GM12878 (cell line): ENCODE measurements around the gene AQP5.

Experiments used
- CBX5 ChIP-seq: sonication (generic); IDR thresholded peaks from 2 replicates; pipeline ENCODE4 v1.6.1; 2016; ENCODE audit warnings: low read depth, moderate library complexity, mild to moderate bottlenecking, inconsistent platforms
- EP300 ChIP-seq, 2 experiments: fragments of 150-350 bp in 1 of 2; IDR thresholded peaks; 2 replicates each; pipeline ENCODE4 v1.6.1; 2011 to 2012; ENCODE audit warnings: low read depth in 2 of 2, low read length in 2 of 2, borderline replicate concordance in 1 of 2, improper control_type of control experiment in 1 of 2, inconsistent platforms in 1 of 2; ENCODE audit not compliant: control insufficient read depth in 1 of 2
- HCFC1 ChIP-seq: fragments of 150-350 bp; IDR thresholded peaks from 2 replicates; pipeline ENCODE4 v1.6.1; 2014; ENCODE audit warnings: low read length
- HDAC2 ChIP-seq: fragments of 200-600 bp; sonication (generic); IDR thresholded peaks from 2 replicates; pipeline ENCODE4 v1.6.1; 2017
- RAD21 ChIP-seq: IDR thresholded peaks from 2 replicates; pipeline ENCODE4 v1.6.1; 2011; ENCODE audit warnings: mild to moderate bottlenecking, low read depth, low read length, moderate library complexity; ENCODE audit not compliant: insufficient read depth
- TARDBP ChIP-seq: IDR thresholded peaks from 2 replicates; pipeline ENCODE4 v1.6.1; 2016; ENCODE audit warnings: borderline replicate concordance
- TF ChIP-seq, protein P1 (sequence below): fragments of 450-650 bp; IDR thresholded peaks from 2 replicates; pipeline ENCODE4 v1.6.1; 2017; ENCODE audit warnings: borderline replicate concordance
- TF ChIP-seq, protein P2 (sequence below), 3 experiments: IDR thresholded peaks in 2 of 3; conservative IDR thresholded peaks in 1 of 3; 2 replicates each; pipeline ENCODE4 v1.5.1; 2011; ENCODE audit warnings: low read depth in 3 of 3, low read length in 3 of 3, mild to moderate bottlenecking in 3 of 3, control low read depth in 2 of 3, moderate library complexity in 2 of 3, inconsistent platforms in 1 of 3, mixed read lengths in 1 of 3; ENCODE audit not compliant: control insufficient read depth in 2 of 3, insufficient read depth in 1 of 3; ENCODE audit errors: extremely low read depth in 1 of 3
- TF ChIP-seq, protein P3 (sequence below): IDR thresholded peaks from 2 replicates; pipeline ENCODE4 v1.6.1; 2012; ENCODE audit warnings: low read depth, low read length, improper control_type of control experiment
- TF ChIP-seq, protein P4 (sequence below): fragments of 450-650 bp; IDR thresholded peaks from 2 replicates; pipeline ENCODE4 v1.6.1; 2016; ENCODE audit warnings: mild to moderate bottlenecking

DNA sequence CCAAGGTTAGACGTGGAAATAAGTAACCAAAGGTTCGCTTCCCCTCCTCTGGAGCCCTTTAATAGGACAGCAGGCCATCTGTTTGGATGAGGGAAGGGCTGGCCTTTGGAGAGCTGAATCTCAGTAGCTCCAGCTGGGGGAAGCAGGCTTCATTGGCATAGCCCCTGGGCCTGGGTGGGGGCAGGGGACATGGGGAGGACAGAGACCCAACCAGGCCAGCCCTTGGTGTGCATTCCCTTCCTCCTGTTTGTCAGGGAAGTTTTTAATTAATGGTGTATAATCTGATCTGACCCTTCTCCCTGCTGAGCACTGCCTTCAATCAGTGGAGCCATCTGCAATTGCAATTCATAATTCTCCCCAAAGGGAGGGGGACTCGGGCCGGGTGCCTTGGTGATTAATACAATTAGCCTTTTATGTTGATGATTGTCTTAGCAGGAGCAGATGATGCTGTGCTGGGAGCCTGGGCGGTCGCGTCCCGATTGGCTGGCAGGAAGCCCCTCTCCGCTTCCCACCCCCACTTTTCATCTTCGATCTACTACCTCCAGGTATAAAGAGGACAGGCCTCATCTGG lies 17.4 kb downstream of the AQP5 start:
- TF ChIP-seq, protein P1, sequence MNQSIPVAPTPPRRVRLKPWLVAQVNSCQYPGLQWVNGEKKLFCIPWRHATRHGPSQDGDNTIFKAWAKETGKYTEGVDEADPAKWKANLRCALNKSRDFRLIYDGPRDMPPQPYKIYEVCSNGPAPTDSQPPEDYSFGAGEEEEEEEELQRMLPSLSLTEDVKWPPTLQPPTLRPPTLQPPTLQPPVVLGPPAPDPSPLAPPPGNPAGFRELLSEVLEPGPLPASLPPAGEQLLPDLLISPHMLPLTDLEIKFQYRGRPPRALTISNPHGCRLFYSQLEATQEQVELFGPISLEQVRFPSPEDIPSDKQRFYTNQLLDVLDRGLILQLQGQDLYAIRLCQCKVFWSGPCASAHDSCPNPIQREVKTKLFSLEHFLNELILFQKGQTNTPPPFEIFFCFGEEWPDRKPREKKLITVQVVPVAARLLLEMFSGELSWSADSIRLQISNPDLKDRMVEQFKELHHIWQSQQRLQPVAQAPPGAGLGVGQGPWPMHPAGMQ = no peak
- TF ChIP-seq RAD21 (no peak), HDAC2 (no peak), EP300 (IDR thresholded peaks at IDR 0.05; ENCODE audit: borderline replicate concordance in 1 of 2, control insufficient read depth in 1 of 2, low read depth in 2 of 2, low read length in 2 of 2) (no peak), HCFC1 (no peak), TARDBP (no peak), CBX5 (no peak)
- TF ChIP-seq, protein P2, sequence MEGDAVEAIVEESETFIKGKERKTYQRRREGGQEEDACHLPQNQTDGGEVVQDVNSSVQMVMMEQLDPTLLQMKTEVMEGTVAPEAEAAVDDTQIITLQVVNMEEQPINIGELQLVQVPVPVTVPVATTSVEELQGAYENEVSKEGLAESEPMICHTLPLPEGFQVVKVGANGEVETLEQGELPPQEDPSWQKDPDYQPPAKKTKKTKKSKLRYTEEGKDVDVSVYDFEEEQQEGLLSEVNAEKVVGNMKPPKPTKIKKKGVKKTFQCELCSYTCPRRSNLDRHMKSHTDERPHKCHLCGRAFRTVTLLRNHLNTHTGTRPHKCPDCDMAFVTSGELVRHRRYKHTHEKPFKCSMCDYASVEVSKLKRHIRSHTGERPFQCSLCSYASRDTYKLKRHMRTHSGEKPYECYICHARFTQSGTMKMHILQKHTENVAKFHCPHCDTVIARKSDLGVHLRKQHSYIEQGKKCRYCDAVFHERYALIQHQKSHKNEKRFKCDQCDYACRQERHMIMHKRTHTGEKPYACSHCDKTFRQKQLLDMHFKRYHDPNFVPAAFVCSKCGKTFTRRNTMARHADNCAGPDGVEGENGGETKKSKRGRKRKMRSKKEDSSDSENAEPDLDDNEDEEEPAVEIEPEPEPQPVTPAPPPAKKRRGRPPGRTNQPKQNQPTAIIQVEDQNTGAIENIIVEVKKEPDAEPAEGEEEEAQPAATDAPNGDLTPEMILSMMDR (IDR thresholded peaks at IDR 0.05 in 2 of 3, conservative IDR thresholded peaks at IDR 0.05 in 1 of 3; ENCODE audit: control insufficient read depth in 2 of 3, extremely low read depth in 1 of 3, insufficient read depth in 1 of 3, low read depth in 3 of 3, low read length in 3 of 3) = no peak
- TF ChIP-seq, protein P3, sequence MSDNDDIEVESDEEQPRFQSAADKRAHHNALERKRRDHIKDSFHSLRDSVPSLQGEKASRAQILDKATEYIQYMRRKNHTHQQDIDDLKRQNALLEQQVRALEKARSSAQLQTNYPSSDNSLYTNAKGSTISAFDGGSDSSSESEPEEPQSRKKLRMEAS = no peak
- TF ChIP-seq, protein P4, sequence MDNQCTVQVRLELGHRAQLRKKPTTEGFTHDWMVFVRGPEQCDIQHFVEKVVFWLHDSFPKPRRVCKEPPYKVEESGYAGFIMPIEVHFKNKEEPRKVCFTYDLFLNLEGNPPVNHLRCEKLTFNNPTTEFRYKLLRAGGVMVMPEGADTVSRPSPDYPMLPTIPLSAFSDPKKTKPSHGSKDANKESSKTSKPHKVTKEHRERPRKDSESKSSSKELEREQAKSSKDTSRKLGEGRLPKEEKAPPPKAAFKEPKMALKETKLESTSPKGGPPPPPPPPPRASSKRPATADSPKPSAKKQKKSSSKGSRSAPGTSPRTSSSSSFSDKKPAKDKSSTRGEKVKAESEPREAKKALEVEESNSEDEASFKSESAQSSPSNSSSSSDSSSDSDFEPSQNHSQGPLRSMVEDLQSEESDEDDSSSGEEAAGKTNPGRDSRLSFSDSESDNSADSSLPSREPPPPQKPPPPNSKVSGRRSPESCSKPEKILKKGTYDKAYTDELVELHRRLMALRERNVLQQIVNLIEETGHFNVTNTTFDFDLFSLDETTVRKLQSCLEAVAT = no peak
